Upper lobe of left lung (tissue), 6 donors: ENCODE measurements around the gene TCL1B. TPM values are rescaled to one million over a fixed set of nuclear protein-coding genes. Genes with fewer than 3 reads are reported as not detected.

ENCODE experiments used
- ATAC-seq, 2 donors: fragments of 200-7000 bp; cut with Tn5 transposase; one replicate each; pipeline ENCODE4 v1.9.1; 2022; ENCODE audit warnings: mild to moderate bottlenecking in 2 of 2, moderate library complexity in 2 of 2; ENCODE audit not compliant: low FRiP score in 2 of 2
- DNase-seq, 2 donors: peaks; one replicate each; pipeline ENCODE4 v3.0.0-alpha.2; 2019 to 2020
- H3K27ac ChIP-seq, 4 donors: fragments of 200-600 bp; sonication (generic); one replicate each; pipeline ENCODE4 v1.5.1; 2016 to 2019
- H3K27me3 ChIP-seq, 4 donors: fragments of 200-600 bp; sonication (generic); one replicate each; pipeline ENCODE4 v1.5.1; 2017 to 2019
- H3K36me3 ChIP-seq, 4 donors: fragments of 200-600 bp; sonication (generic); one replicate each; pipeline ENCODE4 v1.5.1; 2016 to 2019
- H3K4me1 ChIP-seq, 4 donors: fragments of 200-600 bp; sonication (generic); one replicate each; pipeline ENCODE4 v1.5.1; 2018 to 2019
- H3K4me3 ChIP-seq, 4 donors: fragments of 200-600 bp; sonication (generic); one replicate each; pipeline ENCODE4 v1.5.1; 2017 to 2019; ENCODE audit warnings: mild to moderate bottlenecking in 2 of 4, moderate library complexity in 1 of 4
- H3K9me3 ChIP-seq, 4 donors: fragments of 200-600 bp; sonication (generic); one replicate each; pipeline ENCODE4 v1.5.1; 2018 to 2019
- CTCF ChIP-seq, 6 experiments: fragments of 450-650 bp in 4 of 6; fragments of 200-600 bp in 2 of 6; sonication (generic) in 2 of 6; IDR thresholded peaks; one replicate each; pipeline ENCODE4 v1.5.1; 2016 to 2019; ENCODE audit warnings: antibody characterized with exemption in 6 of 6
- EP300 ChIP-seq, 4 donors: sonication (generic); formaldehyde crosslinking; IDR thresholded peaks; one replicate each; pipeline ENCODE4 v1.5.1; 2017; ENCODE audit warnings: antibody characterized with exemption in 4 of 4, control low read depth in 2 of 4
- POLR2A ChIP-seq, 4 donors: fragments of 450-650 bp; IDR thresholded peaks; one replicate each; pipeline ENCODE4 v1.5.1; 2016 to 2017; ENCODE audit warnings: antibody characterized with exemption in 4 of 4, mild to moderate bottlenecking in 2 of 4
- POLR2AphosphoS5 ChIP-seq, 2 donors: sonication (generic); formaldehyde crosslinking; IDR thresholded peaks; one replicate each; pipeline ENCODE4 v1.5.1; 2017; ENCODE audit warnings: antibody characterized with exemption in 2 of 2
- WGBS, 2 donors: methylation state at CpG; one replicate each; pipeline ENCODE4 v1.1.5; 2017 to 2018; 5-methylcytosine and 5-hydroxymethylcytosine counted together
- total RNA-seq, 6 donors: library from RNA; depleted of rRNA in 4 of 6; stranded (reverse); fragments of >200 nt in 4 of 6; gene quantifications; one replicate each; pipeline versions ENCODE4 v1.1.0 to v1.2.1, GENCODE V29; 2016 to 2021
- donor health status: DM: no; HTN: no; CAD: no; lungs with moderate emphysema.
- donor health status: DM: no; HTN: yes; CAD: no; lungs with severe emphysema.

TCL1B gene
- not detected for total RNA-seq

GRCh38 chr14:95685978-95686922 lies at the start of gene TCL1B:
TCL1B (plus strand) TSS chr14:95686426; CDS start chr14:95686468, 42 bp downstream.
- Histone ChIP-seq H3K36me3 (no peaks in the 10 kb centered on the region), H3K9me3 (no peaks in the 10 kb centered on the region), H3K27ac (no peak within 1 kb of the TSS), H3K4me3 (no peak within 1 kb of the TSS), H3K4me1 (no peaks in the 10 kb centered on the region), H3K27me3 (no peaks in the 10 kb centered on the region)
- 88 to 94% methylated on average over 19 to 26 of the region's 38 CpGs for WGBS, 2 donors
- TF ChIP-seq POLR2AphosphoS5 (IDR thresholded peaks at IDR 0.05) (no peak), POLR2A (IDR thresholded peaks at IDR 0.05) (no peak), EP300 (IDR thresholded peaks at IDR 0.05) (no peak), CTCF (IDR thresholded peaks at IDR 0.05) (no peak)
- peak in 1 of 2 donors; percentile 51 for DNase-seq
- peak in 1 of 2 donors; percentile 44 for ATAC-seq

DNA sequence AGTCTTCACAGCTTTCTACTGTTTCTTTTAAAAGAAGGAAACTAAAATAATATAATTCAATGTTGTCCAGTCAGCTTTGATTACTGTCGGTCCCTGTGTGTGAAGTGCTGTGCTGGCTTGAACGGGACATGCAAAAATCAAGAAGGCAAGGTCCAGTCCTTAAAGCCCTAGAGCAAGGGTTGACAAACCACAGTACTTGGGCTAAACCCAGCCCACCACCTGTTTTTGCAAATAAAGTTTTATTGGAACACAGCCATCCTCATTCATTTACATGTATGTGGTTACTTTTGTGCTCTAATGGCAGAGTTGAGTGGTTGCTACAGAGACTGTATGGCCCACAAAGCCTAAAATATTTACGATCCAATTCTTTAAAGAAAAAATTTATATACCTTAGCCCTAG lies 41.2 kb upstream of the TCL1B start:
- H3K27ac ChIP-seq: no peak overlapping the region
- H3K4me1 ChIP-seq: no peaks in the 10 kb centered on the region
- no peak for DNase-seq
- no peaks in the 10 kb centered on the region for H3K9me3 ChIP-seq
- no peak for ATAC-seq
- WGBS, 2 donors: 95 to 98% methylated on average over 3 of the region's 3 CpGs
- H3K4me3 ChIP-seq: no peak overlapping the region
- TF ChIP-seq EP300 (IDR thresholded peaks at IDR 0.05): no peak
- TF ChIP-seq POLR2A (IDR thresholded peaks at IDR 0.05): no peak
- no peak for TF ChIP-seq CTCF (IDR thresholded peaks at IDR 0.05)
- no peak for TF ChIP-seq POLR2AphosphoS5 (IDR thresholded peaks at IDR 0.05)
- no peaks in the 10 kb centered on the region for H3K36me3 ChIP-seq
- no peaks in the 10 kb centered on the region for H3K27me3 ChIP-seq

DNA sequence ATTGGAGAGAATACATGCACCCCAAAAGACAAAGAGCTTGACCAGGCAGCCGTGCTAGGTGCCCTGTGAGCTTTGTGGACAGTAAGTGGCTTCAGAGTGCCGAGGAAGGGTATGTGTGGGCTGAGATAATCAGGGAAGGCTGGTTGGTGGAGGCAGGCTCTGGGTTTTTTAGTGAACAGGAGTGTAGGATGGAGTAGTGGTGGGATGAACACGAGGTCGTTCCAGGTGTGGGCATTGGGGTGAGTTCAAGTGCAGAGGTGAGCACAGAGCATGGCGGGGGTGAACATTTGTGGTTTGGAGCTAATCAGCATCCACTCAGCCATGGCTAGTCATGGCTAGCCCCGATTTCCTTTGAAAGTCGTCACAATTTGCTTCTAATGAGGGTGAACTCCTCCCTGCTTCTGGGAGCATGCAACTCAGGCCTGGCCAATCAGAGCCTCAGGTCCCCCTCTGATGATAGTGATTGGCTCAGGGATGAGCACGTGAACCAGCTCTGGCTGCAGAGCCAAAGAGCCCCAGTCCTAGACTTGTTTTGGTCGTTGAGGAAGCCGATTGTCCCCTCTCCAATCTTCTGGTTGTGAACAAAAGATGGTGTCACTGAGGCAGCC lies 40.7 kb upstream of the TCL1B start:
- H3K4me1 ChIP-seq: no peaks in the 10 kb centered on the region
- DNase-seq: no peak
- WGBS, 2 donors: 79 to 90% methylated on average over 10 of the region's 10 CpGs
- H3K27me3 ChIP-seq: no peaks in the 10 kb centered on the region
- no peak overlapping the region for H3K4me3 ChIP-seq
- no peak overlapping the region for H3K27ac ChIP-seq
- no peaks in the 10 kb centered on the region for H3K9me3 ChIP-seq
- TF ChIP-seq CTCF (IDR thresholded peaks at IDR 0.05) (no peak), POLR2AphosphoS5 (IDR thresholded peaks at IDR 0.05) (no peak), EP300 (IDR thresholded peaks at IDR 0.05) (no peak), POLR2A (IDR thresholded peaks at IDR 0.05) (no peak)
- H3K36me3 ChIP-seq: no peaks in the 10 kb centered on the region
- ATAC-seq: no peak

DNA sequence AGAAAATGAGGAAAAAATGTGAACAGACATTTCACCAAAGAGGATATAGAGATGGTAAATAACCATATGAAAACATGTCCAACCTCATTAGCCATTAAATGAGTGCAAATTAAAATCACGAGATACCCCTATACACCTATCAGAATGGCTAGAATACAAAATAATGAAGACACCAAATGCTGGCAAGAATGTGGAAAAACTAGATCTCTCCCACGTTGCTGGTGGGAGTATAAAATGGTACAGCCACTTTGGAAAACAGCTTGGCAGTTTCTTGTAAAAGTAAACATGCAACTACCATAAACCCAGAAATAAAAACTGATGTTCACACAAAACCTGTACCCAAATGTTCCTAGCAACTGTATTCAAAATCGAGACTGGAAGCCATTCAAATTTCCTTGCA lies 38.3 kb upstream of the TCL1B start:
- no peak overlapping the region for H3K4me3 ChIP-seq
- H3K27me3 ChIP-seq: no peaks in the 10 kb centered on the region
- ATAC-seq: no peak
- no peaks in the 10 kb centered on the region for H3K36me3 ChIP-seq
- DNase-seq: no peak
- WGBS, 2 donors: 67 to 76% methylated on average over 3 of the region's 3 CpGs
- no peaks in the 10 kb centered on the region for H3K4me1 ChIP-seq
- H3K27ac ChIP-seq: no peak overlapping the region
- TF ChIP-seq CTCF (IDR thresholded peaks at IDR 0.05): no peak
- no peak for TF ChIP-seq EP300 (IDR thresholded peaks at IDR 0.05)
- TF ChIP-seq POLR2AphosphoS5 (IDR thresholded peaks at IDR 0.05): no peak
- no peaks in the 10 kb centered on the region for H3K9me3 ChIP-seq
